ENCODE data around the gene TTLL6. TPM values are rescaled to one million over a fixed set of nuclear protein-coding genes. Genes with fewer than 3 reads are reported as not detected.

Gene TTLL6
- total RNA-seq, 2 experiments from 2014 or later: not detected

- H3K4me3 Mint-ChIP-seq: no peak overlapping the region
These were observed 79.5 kb downstream of the TTLL6 start for GRCh38 chr17:48737330-48738043.

GRCh38 chr17:48735062-48735351, 82.0 kb downstream of the TTLL6 start:
- peaks cover 20% of the 10 kb centered on the region for H3K4me1 Mint-ChIP-seq
- no peak overlapping the region for H3K4me3 Mint-ChIP-seq
- H3K9me3 Mint-ChIP-seq (ENCODE audit: low read depth): no peaks in the 10 kb centered on the region
- no peak for ATAC-seq
- no peak for DNase-seq
- H3K27ac Mint-ChIP-seq: no peak overlapping the region
- peaks cover 87% of the 10 kb centered on the region for H3K27me3 Mint-ChIP-seq
- ChIA-PET POLR2A (no interaction called here), CTCF (interaction anchor here (0.6 to 2.6 kb wide), 4 partner anchors 11 to 724 kb away, joined by 3 to 19 read pairs (median 4); partner anchors contain the start of gene PRAC2)
- no peaks in the 10 kb centered on the region for H3K36me3 Mint-ChIP-seq (ENCODE audit: low read depth)
- intact Hi-C loops (cut with DNase I, micrococcal nuclease): no loop called here

More at GRCh38 chr17:48737330-48738043, 79.5 kb downstream of the TTLL6 start:
- no peak for ATAC-seq
- Mint-ChIP-seq H3K27ac (no peak overlapping the region), H3K9me3 (ENCODE audit: low read depth) (no peaks in the 10 kb centered on the region), H3K27me3 (peaks cover 86% of the 10 kb centered on the region), H3K4me1 (peaks cover 20% of the 10 kb centered on the region), H3K36me3 (ENCODE audit: low read depth) (no peaks in the 10 kb centered on the region)
- no peak for DNase-seq
- CTCF ChIA-PET: interaction anchor here (0.9 to 2.6 kb wide), 9 partner anchors 10 to 710 kb away, joined by 3 to 14 read pairs (median 4); partner anchors contain the start of genes HOXB5 and PRAC2
- intact Hi-C loops (cut with DNase I, micrococcal nuclease): no loop called here
- POLR2A ChIA-PET: interaction anchor here (1.1 kb wide), 1 partner anchor 155 kb away, joined by 3 read pairs; the partner anchor contains the start of gene ATP5MC1

GRCh38 chr17:48734333-48735061, 82.5 kb downstream of the TTLL6 start:
- Mint-ChIP-seq H3K4me1 (peaks cover 21% of the 10 kb centered on the region), H3K9me3 (ENCODE audit: low read depth) (no peaks in the 10 kb centered on the region), H3K36me3 (ENCODE audit: low read depth) (no peaks in the 10 kb centered on the region), H3K4me3 (no peak overlapping the region), H3K27me3 (peaks cover 88% of the 10 kb centered on the region), H3K27ac (no peak overlapping the region)
- ATAC-seq (no peak), DNase-seq (no peak)
- POLR2A ChIA-PET: interaction anchor here (0.6 kb wide), 1 partner anchor 16 kb away, joined by 3 read pairs; no protein-coding TSS in a partner anchor
- intact Hi-C loops (cut with DNase I, micrococcal nuclease): no loop called here
- CTCF ChIA-PET: interaction anchor here (0.7 to 2.6 kb wide), 6 partner anchors 10 to 550 kb away, joined by 3 to 19 read pairs (median 4); partner anchors contain the start of gene PRAC2

- ATAC-seq (no peak), DNase-seq (no peak)
- Mint-ChIP-seq H3K27me3 (peaks cover 85% of the 10 kb centered on the region), H3K27ac (no peak overlapping the region), H3K9me3 (ENCODE audit: low read depth) (no peaks in the 10 kb centered on the region), H3K4me3 (peak overlapping the region; percentile 49), H3K4me1 (peaks cover 18% of the 10 kb centered on the region), H3K36me3 (ENCODE audit: low read depth) (no peaks in the 10 kb centered on the region)
- POLR2A ChIA-PET: interaction anchor here (0.6 kb wide), 1 partner anchor 15 kb away, joined by 3 read pairs; no protein-coding TSS in a partner anchor
- intact Hi-C loops (cut with DNase I, micrococcal nuclease): no loop called here
- CTCF ChIA-PET: interaction anchor here (0.6 to 2.6 kb wide), 8 partner anchors 10 to 551 kb away, joined by 3 to 19 read pairs (median 4); partner anchors contain the start of gene PRAC2
These were observed 83.2 kb downstream of the TTLL6 start for GRCh38 chr17:48733632-48734328.

GRCh38 chr17:48732688-48733629, 84.1 kb downstream of the TTLL6 start:
- CTCF ChIA-PET: interaction anchor here (0.5 to 2.3 kb wide), 9 partner anchors 9 to 1382 kb away, joined by 3 to 6 read pairs (median 3); no protein-coding TSS in a partner anchor
- H3K36me3 Mint-ChIP-seq (ENCODE audit: low read depth): no peaks in the 10 kb centered on the region
- H3K4me3 Mint-ChIP-seq: peak overlapping the region; percentile 49
- ATAC-seq (no peak), DNase-seq (no peak)
- POLR2A ChIA-PET: no interaction called here
- peaks cover 80% of the 10 kb centered on the region for H3K27me3 Mint-ChIP-seq
- intact Hi-C loops (cut with DNase I, micrococcal nuclease): no loop called here
- no peak overlapping the region for H3K27ac Mint-ChIP-seq
- H3K4me1 Mint-ChIP-seq: peaks cover 25% of the 10 kb centered on the region
- H3K9me3 Mint-ChIP-seq (ENCODE audit: low read depth): no peaks in the 10 kb centered on the region

- ATAC-seq (no peak), DNase-seq (no peak)
- H3K27ac Mint-ChIP-seq: no peak overlapping the region
- H3K36me3 Mint-ChIP-seq (ENCODE audit: low read depth): no peaks in the 10 kb centered on the region
- H3K4me1 Mint-ChIP-seq: peaks cover 26% of the 10 kb centered on the region
- ChIA-PET CTCF (interaction anchor here (1.2 to 3.4 kb wide), 6 partner anchors 11 to 147 kb away, joined by 3 to 7 read pairs (median 4); no protein-coding TSS in a partner anchor), POLR2A (no interaction called here)
- no peaks in the 10 kb centered on the region for H3K9me3 Mint-ChIP-seq (ENCODE audit: low read depth)
- intact Hi-C loops (cut with DNase I, micrococcal nuclease): no loop called here
- H3K4me3 Mint-ChIP-seq: no peak overlapping the region
- peaks cover 83% of the 10 kb centered on the region for H3K27me3 Mint-ChIP-seq
These were observed 85.7 kb downstream of the TTLL6 start for GRCh38 chr17:48731355-48731754.

- H3K4me3 Mint-ChIP-seq: no peak overlapping the region
- intact Hi-C loops (cut with DNase I, micrococcal nuclease): no loop called here
- H3K27me3 Mint-ChIP-seq: peaks cover 82% of the 10 kb centered on the region
These were observed 86.8 kb downstream of the TTLL6 start for GRCh38 chr17:48730240-48730550.

GRCh38 chr17:48729335-48730239, 87.4 kb downstream of the TTLL6 start:
- ChIA-PET POLR2A (no interaction called here), CTCF (interaction anchor here (3.4 kb wide), 1 partner anchor 12 kb away, joined by 7 read pairs; no protein-coding TSS in a partner anchor)
- Mint-ChIP-seq H3K27me3 (peaks cover 82% of the 10 kb centered on the region), H3K36me3 (ENCODE audit: low read depth) (no peaks in the 10 kb centered on the region), H3K9me3 (ENCODE audit: low read depth) (no peaks in the 10 kb centered on the region), H3K27ac (no peak overlapping the region), H3K4me3 (no peak overlapping the region), H3K4me1 (peaks cover 32% of the 10 kb centered on the region)
- intact Hi-C loops (cut with DNase I, micrococcal nuclease): loop anchor here (2.0 to 10.0 kb wide), 2 partner anchors 15 to 765 kb away; partner anchors contain the start of gene NGFR (in 1 of the 2)
- ATAC-seq (no peak), DNase-seq (no peak)

More at GRCh38 chr17:48730240-48730550, 86.8 kb downstream of the TTLL6 start:
- H3K27ac Mint-ChIP-seq: no peak overlapping the region
- ATAC-seq: no peak
- ChIA-PET CTCF (interaction anchor here (0.6 to 3.4 kb wide), 2 partner anchors 13 to 92 kb away, joined by 4 to 7 read pairs; no protein-coding TSS in a partner anchor), POLR2A (no interaction called here)
- no peaks in the 10 kb centered on the region for H3K9me3 Mint-ChIP-seq (ENCODE audit: low read depth)
- H3K4me1 Mint-ChIP-seq: peaks cover 27% of the 10 kb centered on the region
- no peaks in the 10 kb centered on the region for H3K36me3 Mint-ChIP-seq (ENCODE audit: low read depth)
- no peak for DNase-seq

- ChIA-PET POLR2A (interaction anchor here (0.7 kb wide), 2 partner anchors 155 to 164 kb away, joined by 3 to 4 read pairs; partner anchors contain the start of gene ATP5MC1), CTCF (interaction anchor here (0.6 to 3.4 kb wide), 6 partner anchors 11 to 513 kb away, joined by 3 to 7 read pairs (median 4); no protein-coding TSS in a partner anchor)
- DNase-seq: peak; percentile 70
- Mint-ChIP-seq H3K9me3 (ENCODE audit: low read depth) (no peaks in the 10 kb centered on the region), H3K36me3 (ENCODE audit: low read depth) (no peaks in the 10 kb centered on the region), H3K4me1 (peaks cover 34% of the 10 kb centered on the region), H3K27me3 (peaks cover 82% of the 10 kb centered on the region), H3K4me3 (peak within 1 kb of the TSS; percentile 37), H3K27ac (no peak within 1 kb of the TSS)
- peak; percentile 52 for ATAC-seq
- intact Hi-C loops (cut with DNase I, micrococcal nuclease): loop anchor here (2.0 to 10.0 kb wide), 2 partner anchors 16 to 766 kb away; partner anchors contain the start of gene NGFR (in 1 of the 2)
These were observed 88.5 kb downstream of the TTLL6 start, which contains the start of gene HOXB13 for GRCh38 chr17:48728232-48729231. Gene HOXB13, minus strand, starts transcription at chr17:48728750. Its CDS starts 157 bp downstream, at chr17:48728593.

Data from activated CD4-positive, alpha-beta T cell treated with anti-CD3 and anti-CD28 coated beads for 36 hours (primary cell).